C1 segment of cervical spinal cord (tissue), 14 donors: ENCODE data around the gene PRKAR1B.
A peak's percentile ranks its signal among the peaks of the same experiment; 100 is the strongest.

Source experiments
- DNase-seq, 14 donors: peaks; one replicate each; lab custom pipeline; 2025; lab: John Stamatoyannopoulos, UW

The PRKAR1B gene

DNA sequence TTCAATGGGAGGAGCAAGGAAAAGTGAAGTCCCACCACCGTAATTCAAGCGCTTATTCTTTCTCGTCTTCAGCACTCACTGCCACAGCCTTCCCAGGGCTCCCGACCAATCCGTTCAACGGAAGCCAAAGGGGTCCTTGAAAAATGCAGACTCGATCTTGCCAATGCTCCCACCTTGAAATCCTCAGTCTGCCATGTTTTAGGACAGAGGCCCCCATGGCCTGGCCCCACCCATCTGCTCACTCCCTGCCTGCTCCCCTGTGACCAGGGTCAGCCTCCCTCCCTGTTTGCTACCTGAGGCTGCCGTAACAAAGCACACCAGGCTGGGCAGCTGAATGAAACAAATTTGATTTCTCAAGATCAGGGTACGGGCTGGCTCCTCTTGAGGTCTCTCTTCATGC is 3.5 kb downstream of the PRKAR1B start:
- no peak for DNase-seq

GRCh38 chr7:721619-722248 is 5.3 kb downstream of the PRKAR1B start:
- no peak for DNase-seq

GRCh38 chr7:716636-717035 is 10.4 kb downstream of the PRKAR1B start:
- no peak for DNase-seq

GRCh38 chr7:716222-716621 is 10.9 kb downstream of the PRKAR1B start:
- DNase-seq, result no peak

DNA sequence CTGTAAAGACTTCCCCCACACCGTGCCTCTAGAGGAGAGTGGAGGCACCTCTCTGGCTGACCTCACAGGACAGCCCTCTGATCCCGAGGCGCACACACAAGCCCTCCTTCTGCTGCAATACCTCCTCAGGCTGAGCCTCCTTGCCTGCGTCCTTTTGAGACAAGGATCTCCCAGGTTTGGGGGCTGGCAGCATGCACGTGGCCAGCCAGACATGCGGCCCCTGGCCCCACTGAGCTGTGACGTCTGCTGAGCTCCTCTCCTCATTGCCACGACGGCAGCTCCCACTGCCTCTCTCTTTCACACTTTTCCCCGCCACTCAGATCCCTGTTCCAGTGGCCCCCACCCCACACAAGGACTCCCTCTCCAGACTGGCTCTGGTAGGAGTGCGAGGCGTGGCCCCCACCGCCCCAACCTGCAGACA is 12.8 kb downstream of the PRKAR1B start:
- DNase-seq, result no peak

DNA sequence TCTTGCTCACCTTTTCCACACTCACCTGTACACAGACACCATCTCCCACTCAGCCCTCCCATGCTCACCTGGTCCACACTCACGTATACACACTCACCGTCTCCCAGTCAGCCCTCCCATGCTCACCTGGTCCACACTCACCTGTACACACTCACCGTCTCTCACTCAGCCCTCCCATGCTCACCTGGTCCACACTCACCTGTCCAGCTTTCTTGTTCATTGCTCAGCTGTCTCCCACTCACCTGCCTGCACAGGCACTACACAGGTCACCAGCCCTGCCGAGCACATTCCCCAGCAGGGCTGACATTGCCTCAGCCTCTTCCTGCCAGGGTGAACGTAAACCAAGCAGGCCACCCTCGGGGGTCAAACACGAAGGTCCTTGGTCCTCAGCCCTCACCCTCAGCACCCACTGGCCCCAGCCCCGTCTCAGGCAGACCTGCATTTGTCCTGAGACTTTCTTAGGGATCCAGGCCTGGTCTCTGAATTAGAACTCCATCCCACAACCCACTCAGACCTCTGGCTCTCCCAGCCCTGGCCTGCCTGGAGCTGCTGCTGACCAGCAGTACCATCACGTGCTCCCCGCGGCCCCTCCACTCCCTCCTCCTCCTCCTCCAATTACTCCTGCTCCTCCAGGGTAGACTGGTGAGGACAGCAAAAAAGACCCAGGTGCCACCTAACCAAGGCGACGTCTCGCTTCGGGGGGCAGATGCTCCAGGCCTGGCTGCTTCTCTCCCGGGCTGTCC is 13.4 kb downstream of the PRKAR1B start:
- DNase-seq, result no peak

DNA sequence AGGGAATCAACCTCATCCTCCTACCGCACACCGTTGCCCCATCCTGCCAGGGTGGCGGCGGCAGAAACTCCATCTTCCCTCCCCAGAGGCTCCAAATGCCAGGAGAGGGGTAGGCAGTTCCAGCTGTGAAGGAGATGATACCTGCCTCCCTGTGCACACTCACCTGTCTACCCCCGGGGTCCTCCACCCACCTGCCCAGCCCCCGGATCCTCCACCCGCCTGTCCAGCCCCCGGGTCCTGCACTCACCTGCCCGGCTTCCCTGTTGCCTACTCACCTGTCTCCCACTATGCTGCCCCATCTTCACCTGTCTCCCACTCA is 14.0 kb downstream of the PRKAR1B start:
- DNase-seq, result no peak

- DNase-seq, result no peak
Measured at GRCh38 chr7:712381-713138, 14.5 kb downstream of the PRKAR1B start.

GRCh38 chr7:711922-712380 is 15.1 kb downstream of the PRKAR1B start:
- DNase-seq, result no peak

DNA sequence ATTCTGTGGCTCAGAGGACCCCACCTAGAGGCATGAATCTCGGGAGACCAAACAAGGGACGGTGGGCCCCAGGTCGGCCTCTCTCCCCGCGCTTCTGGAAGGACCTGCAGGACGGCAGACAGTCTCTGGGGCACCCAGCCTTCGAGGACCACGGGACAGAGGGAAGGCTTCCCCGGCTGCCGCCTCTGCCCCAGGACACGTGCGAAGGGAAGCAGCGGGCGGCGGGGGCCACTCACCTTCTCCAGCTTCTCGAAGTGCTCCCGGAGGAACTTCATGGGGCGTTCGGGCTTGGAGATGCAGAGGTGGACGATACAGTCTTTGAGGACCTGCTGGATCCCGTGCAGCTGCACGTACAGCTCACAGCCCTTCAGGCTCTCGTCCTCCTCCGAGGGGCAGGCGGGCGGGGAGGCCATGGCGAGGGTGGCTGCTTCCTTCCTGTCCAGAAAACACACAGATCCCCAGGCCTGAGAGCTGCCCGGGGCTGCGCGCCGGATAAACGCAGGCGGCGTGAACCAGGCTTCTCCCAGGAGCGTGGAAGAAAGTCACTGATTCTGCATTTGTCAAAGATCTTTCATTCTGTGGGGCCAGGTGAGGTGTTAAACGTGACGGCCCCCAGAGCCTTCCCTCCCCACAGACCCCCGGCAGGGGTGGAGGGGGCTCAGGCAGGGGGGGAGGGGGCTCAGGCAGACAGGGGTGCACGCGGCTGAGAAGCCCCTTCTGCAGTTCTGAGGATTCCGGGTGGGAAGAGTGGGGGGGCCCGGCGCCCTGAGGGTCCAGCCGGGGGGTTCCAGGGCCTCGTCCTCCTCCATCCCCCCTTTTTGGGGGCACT is 15.8 kb downstream of the PRKAR1B start:
- DNase-seq, result peak in 1 of 14 donors; percentile 27

- no peak for DNase-seq
Measured at GRCh38 chr7:710161-710560, 16.9 kb downstream of the PRKAR1B start.

DNA sequence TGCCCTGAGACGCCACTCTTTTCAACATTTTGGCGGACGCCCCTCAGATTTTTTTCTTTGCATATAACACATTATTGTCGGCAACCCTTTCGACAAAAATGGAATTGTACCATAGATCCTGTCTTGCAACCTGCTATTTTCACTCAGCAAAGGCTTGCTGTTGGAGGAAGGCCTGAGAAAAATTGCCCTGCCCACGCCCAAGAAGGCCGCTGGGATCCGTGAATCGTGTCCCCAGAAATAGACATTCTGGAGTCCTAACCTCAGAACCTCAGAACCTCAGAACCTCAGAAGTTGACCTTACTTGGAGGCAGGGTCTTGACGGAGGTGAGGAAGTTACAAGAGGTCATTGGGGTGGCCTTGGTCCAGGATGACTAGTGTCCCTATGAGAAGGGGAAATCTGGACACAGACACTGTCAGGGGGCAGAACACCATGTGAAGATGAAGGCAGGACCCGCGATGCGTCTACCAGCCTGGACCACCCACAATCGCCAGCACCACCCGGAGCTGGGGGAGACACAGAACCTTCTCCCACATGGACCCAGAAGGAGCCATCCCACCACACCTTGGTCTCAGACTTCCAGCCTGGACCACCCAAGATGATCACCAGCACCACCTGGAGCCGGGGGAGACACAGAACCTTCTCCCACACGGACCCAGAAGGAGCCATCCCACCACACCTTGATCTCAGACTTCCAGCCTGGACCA is 19.6 kb downstream of the PRKAR1B start:
- no peak for DNase-seq

DNA sequence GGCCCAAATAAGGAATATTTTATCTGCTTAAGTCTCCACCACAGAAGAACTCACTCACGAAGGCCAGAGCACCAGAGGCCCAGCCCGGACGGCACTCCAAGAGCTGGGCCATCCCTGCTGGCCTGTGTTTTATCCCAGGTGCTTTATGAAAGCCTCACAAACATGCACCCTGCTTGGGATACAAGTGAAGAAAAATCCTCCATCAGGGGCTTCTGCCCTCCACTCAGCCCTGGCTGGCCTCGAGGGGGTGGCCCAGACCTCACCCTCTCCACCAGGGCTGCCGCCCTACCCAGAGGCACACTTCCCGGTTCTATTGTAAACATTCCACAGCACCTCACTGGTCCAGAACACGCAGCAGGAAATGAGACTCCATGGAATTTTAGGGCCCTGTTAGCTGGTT is 20.4 kb downstream of the PRKAR1B start:
- DNase-seq, result no peak

GRCh38 chr7:703049-703448 is 24.0 kb downstream of the PRKAR1B start:
- no peak for DNase-seq

GRCh38 chr7:701086-701671 is 25.9 kb downstream of the PRKAR1B start:
- no peak for DNase-seq

GRCh38 chr7:699476-700170 is 27.5 kb downstream of the PRKAR1B start:
- no peak for DNase-seq

DNA sequence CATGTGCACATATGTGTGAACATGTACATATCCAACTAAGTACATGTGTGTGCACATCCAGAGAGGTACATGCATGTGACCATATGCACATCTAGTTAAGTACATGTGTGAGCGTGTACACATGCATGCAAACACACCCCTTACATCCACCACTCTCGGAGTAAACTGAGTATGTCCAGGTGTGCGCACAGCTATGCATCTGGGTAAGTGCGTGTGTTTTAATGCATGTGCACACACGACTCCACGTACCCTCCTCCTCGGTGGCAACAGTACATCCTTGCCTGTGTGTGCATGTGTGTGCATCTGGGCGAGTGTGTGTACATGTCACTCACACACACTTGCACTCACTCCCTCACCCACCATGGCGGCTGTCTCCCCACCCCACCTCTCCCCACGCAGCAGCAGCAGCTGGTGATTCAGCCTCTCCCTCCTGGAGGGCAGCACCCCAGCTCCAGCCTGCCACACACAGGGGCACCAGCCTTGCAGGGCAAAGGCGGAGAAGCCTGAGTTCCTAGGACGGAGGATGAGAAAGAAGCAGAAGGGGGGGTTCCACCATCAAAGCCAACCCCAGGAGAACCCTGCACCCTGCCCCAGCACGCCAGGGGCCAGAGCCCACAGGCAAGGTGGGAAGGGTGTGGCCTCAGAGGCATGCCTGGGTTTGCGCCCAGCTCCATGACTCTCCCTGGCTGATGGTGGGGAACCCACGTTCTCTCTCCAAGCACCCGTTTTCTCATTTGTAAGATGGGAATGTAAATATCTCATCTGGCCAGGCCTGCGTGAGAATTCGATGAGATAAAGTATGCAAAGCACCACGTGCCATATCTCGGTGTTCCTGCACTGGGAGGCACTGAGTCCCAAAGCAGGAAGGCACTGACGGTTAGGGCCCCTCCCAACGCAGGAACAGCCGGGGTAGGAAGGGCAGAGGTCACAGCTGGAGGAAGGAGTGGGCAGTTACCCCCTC is 28.3 kb downstream of the PRKAR1B start:
- no peak for DNase-seq

- DNase-seq, result no peak
Measured at GRCh38 chr7:696812-697551, 30.1 kb downstream of the PRKAR1B start.
